OCI-LY1 (cell line): Measurements from ENCODE around the gene SLC25A13.

Source experiments
- CTCF ChIP-seq: fragments of 200-600 bp; sonication (generic), shearing (Covaris generic); IDR thresholded peaks from 2 replicates; pipeline ENCODE4 v1.5.1; 2017; ENCODE audit warnings: mild to moderate bottlenecking, antibody characterized with exemption, low read length, moderate library complexity, mixed read lengths
- EZH2 ChIP-seq: fragments of 200-600 bp; sonication (generic), shearing (Covaris generic); IDR thresholded peaks from 2 replicates; pipeline ENCODE4 v1.8.0; 2017; ENCODE audit warnings: borderline replicate concordance, mixed run types, mild to moderate bottlenecking, antibody characterized with exemption, low read length, moderate library complexity, mixed read lengths

- TF ChIP-seq CTCF (no peak), EZH2 (no peak)
Measured at GRCh38 chr7:96243241-96243640, 78.7 kb downstream of the SLC25A13 start.
